IPS DF 4.7 (cell line): Measurements from ENCODE around the gene CENPB.

Source experiments
- DNase-seq: peaks from one replicate; pipeline ENCODE4 v3.0.0-alpha.2; 2013; ENCODE audit warnings: low spot score; ENCODE audit errors: extremely low read depth

Gene CENPB

DNA sequence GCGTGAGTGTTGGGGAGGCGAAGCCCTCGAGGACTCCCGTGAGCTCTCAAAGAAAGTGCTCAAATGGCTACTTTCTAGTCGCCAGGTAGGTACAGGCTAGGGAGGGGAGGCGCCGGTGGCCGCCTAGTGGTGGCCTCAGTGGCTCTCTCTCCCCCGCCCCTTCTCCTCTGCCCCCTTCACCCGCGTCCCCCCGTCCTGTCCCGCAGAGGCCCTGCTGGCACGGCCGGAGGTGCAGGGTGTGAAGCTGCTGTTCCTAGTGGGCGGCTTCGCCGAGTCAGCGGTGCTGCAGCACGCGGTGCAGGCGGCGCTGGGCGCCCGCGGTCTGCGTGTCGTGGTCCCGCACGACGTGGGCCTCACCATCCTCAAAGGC, 35.2 kb downstream of the CENPB start:
- DNase-seq: no peak

- DNase-seq: no peak
Measured at GRCh38 chr20:3749689-3750531, 36.6 kb downstream of the CENPB start.

DNA sequence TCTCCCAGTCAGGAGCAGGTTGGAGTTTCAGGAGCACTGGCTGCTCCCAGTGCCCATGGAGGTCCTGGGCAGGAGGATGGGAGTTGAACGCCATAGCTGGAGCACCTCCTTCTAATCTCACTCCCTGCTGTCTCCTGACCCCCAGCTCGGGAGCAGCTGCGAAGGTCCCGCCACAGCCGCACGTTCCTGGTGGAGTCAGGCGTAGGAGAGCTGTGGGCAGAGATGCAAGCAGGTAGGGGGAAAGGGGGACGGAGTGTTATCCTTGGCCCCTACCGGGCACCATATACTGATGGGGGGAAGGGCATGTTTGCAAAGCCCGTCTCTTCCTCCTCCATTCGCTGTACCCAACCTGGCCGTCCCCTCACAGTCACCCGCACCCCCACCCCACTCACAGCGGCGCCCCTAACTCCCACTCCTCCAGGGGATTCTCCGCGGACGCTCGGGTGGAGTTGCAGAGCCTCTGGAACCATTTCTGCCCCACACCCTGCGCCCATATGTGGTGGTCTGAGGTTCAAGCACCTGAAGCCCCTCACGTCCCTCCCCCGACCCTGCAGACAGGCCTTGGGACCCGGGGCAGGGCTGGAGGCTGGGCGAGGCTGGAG, 37.4 kb downstream of the CENPB start:
- DNase-seq: no peak

DNA sequence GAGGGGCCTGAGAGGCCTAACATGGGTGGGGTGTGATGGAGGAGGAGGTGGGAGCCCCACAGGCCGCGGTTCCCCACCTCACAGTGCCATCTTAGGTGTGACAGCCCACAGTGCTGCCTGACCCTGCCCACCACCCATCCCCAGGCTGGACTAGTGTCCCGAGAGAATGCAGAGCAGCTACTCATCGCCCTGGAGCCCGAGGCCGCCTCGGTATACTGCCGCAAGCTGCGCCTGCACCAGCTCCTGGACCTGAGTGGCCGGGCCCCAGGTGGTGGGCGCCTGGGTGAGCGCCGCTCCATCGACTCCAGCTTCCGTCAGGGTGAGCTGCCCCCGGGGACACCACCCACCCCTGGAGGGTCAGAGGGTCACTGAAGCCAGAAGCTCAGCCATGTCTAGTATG, 38.5 kb downstream of the CENPB start:
- no peak for DNase-seq

DNA sequence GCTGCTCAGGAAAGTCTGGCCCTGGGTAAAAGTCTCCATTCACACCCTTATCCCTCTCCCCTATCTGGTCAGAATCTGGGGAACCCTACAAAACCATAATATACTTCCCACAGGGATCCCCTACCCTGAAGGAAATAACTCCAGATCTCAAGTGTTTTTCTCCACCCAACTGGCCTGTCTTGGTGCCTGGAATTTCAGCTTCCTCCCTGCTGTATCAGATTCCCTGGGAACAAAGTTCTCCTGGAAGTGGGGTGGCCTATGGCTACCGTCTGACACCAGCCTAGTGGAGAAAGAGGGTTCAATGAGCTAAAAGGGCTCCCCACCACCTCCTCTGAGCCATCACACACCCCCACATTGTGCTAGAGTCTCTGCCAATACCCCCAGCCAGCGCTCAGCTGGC, 39.1 kb downstream of the CENPB start:
- DNase-seq: no peak

DNA sequence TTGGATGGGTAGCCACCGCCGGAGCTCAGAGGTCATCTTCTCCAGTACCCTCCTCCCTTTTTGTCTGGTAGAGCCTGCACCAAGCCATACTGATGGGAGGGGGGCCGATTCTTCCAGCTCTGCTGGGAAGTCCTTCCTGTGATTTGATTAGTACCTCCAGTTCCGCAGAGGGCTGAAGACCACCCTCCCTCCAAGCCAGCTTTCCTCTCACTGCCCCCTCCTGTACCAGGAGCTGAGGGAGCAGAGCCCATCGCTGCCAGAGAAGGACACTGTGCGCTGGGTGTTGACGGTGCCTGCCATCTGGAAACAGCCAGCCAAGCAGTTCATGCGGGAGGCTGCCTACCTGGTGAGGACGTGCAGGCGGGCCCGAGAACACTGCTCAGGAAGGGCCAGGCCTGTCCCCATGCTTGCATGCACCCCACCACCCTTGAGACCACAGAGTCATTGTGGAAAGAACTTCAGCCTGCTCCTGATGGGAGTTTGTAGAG, 40.8 kb downstream of the CENPB start:
- no peak for DNase-seq

- DNase-seq: peak; percentile 69
Measured at GRCh38 chr20:3744806-3745685, 41.5 kb downstream of the CENPB start.

- DNase-seq: no peak
Measured at GRCh38 chr20:3744037-3744436, 42.5 kb downstream of the CENPB start.

GRCh38 chr20:3743251-3743650, 43.3 kb downstream of the CENPB start:
- no peak for DNase-seq

DNA sequence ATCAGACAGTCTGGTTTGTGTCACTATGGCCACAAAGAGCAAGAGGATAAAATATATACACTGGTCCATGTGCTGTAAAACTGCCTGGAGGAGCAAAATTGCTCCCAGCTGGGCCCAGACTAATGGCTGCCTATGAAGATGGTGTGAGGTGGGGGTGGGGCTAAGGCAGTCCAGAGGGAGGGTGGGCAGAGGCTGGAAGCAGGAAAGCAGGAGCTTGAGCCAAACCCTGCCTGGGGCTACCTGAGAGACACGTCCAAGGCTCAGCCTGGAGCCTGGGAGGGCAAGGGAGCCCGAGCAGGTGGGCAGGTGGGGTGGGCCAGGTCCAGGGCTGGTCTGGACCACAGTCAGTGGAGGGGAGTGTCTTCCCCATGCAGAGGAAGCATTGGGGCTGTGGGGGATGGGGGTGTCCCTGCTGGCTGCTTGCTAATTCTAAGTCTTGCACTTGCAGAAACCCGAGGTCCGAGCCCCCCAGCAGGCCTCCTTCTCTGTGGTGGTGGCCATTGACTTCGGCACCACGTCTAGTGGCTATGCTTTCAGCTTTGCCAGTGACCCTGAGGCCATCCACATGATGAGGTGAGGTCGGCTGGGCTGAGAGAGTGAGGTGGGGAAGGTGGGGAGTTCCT, 44.6 kb downstream of the CENPB start:
- DNase-seq: no peak

- DNase-seq: no peak
Measured at GRCh38 chr20:3740615-3741301, 45.8 kb downstream of the CENPB start.

- no peak for DNase-seq
Measured at GRCh38 chr20:3739926-3740451, 46.6 kb downstream of the CENPB start.

- DNase-seq: no peak
Measured at GRCh38 chr20:3739054-3739925, 47.2 kb downstream of the CENPB start.

DNA sequence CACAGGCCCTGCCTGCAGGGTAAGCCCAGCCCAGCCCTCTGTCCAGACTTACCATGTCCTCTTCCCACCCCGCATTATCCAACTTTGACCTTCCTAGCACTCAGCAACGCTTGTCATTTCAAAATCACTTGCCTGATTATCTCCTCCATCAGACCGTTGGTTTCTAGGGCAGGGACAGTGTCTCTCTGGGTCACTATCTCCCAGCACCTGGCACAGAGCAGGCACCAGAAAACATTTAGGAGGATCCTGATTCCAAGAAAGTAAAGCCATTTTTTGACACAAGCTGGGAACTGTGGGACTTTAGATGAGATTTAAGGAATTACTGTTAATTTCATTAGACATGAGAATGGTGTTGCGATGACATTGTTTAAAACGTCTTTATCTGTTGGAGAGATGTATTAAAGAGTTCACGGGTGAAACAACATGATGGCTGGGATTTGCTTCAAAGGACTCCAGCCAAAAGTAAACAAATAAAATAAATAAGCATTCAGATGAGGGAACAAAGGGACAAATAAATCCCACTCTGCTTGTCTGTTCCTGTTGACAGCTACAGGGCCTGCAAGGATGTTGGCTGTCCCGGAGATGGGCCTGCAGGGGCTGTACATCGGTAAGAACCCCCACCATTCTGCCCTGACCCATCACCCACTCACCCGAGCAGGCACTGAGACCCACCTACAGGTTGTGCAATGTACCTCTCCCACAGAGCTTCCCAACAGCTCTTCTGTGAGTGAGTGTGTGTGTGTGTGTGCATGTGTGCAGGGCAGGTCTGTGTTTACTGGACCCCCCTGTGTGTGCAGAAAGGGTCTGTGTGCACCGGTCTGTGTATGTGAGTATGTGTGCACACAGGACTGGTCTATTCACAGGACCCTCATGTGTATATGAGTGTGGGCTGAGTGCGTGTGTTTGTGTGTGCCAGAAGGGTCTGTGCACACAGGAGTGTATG, 48.2 kb downstream of the CENPB start:
- no peak for DNase-seq

DNA sequence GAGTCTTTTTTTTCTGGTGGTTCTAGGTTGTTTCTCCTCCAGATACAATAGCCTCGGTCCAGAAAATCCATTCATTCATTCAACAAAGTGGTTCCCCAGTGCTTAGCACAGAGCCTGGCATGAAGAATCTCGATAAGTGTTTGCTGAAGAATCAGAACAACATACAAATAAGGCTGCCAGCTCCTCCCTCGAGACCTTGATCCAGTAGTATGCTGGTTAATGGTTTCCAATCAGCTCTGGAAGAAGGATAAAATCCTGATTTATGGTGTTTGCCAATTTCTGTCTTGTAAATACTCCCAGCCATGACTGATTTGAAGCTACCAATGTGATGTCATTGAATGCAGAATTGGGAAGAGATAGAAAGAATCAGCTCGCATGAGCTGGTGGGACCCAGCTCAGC, 50.8 kb downstream of the CENPB start:
- no peak for DNase-seq

GRCh38 chr20:3734111-3734843, 52.3 kb downstream of the CENPB start:
- DNase-seq: no peak
